Measurements from ENCODE around the gene KCNG3. TPM values are rescaled to one million over a fixed set of nuclear protein-coding genes. Genes with fewer than 3 reads are reported as not detected.

The KCNG3 gene
- total and polyA plus RNA-seq, 2 of the 13 experiments (the other 11 are each of a cell fraction or from before 2014, with no cell fraction given): 2.8 to 4.8 TPM

GRCh38 chr2:42494355-42495233 lies 812 bp upstream of the KCNG3 start (continued):
- TF ChIP-seq RFX5 (IDR thresholded peaks at IDR 0.05; ENCODE audit: low read depth, low read length) (no peak), ZBTB42 (CRISPR knock-in tag; IDR thresholded peaks at IDR 0.05) (0 out of 2 replicates have a peak, but pooled peaks have one; percentile 15), HDAC1 (CRISPR knock-in tag; IDR thresholded peaks at IDR 0.05) (peak; percentile 9; the same call in 1 of the 2 replicates), ONECUT2 (CRISPR knock-in tag; IDR thresholded peaks at IDR 0.05) (no peak), TBX3 (IDR thresholded peaks at IDR 0.05; ENCODE audit: borderline replicate concordance) (no peak), ZNF883 (CRISPR knock-in tag; IDR thresholded peaks at IDR 0.05; ENCODE audit: not compliant biosample characterization) (no peak), BCL3 (CRISPR knock-in tag; IDR thresholded peaks at IDR 0.05) (0 out of 2 replicates have a peak, but pooled peaks have one; percentile 34), ZNF543 (CRISPR knock-in tag; IDR thresholded peaks at IDR 0.05) (no peak), ZNF674 (CRISPR knock-in tag; IDR thresholded peaks at IDR 0.05; ENCODE audit: low read depth) (no peak), GABPB1 (CRISPR knock-in tag; IDR thresholded peaks at IDR 0.05) (peak; percentile 60), ZNF207 (IDR thresholded peaks at IDR 0.05; ENCODE audit: borderline replicate concordance) (no peak), NFYB (CRISPR knock-in tag; IDR thresholded peaks at IDR 0.05) (peak; percentile 25; the same call in 1 of the 2 replicates), ZNF326 (CRISPR knock-in tag; IDR thresholded peaks at IDR 0.05; ENCODE audit: borderline replicate concordance) (no peak), NFRKB (IDR thresholded peaks at IDR 0.05) (no peak), ZNF282 (IDR thresholded peaks at IDR 0.05; ENCODE audit: partially characterized antibody) (no peak), ZSCAN20 (CRISPR knock-in tag; IDR thresholded peaks at IDR 0.05; ENCODE audit: borderline replicate concordance) (no peak; the same call in 1 of the 2 replicates), HCFC1 (IDR thresholded peaks at IDR 0.05; ENCODE audit: low read depth, low read length) (no peak), ZKSCAN1 (IDR thresholded peaks at IDR 0.05; ENCODE audit: low read length) (no peak), REXO4 (CRISPR knock-in tag; IDR thresholded peaks at IDR 0.05; ENCODE audit: borderline replicate concordance) (0 out of 2 replicates have a peak, but pooled peaks have one; percentile 79), ZNF44 (CRISPR knock-in tag; IDR thresholded peaks at IDR 0.05) (peak; percentile 37; the same call in 1 of the 2 replicates)
- TF ChIP-seq, protein P1, sequence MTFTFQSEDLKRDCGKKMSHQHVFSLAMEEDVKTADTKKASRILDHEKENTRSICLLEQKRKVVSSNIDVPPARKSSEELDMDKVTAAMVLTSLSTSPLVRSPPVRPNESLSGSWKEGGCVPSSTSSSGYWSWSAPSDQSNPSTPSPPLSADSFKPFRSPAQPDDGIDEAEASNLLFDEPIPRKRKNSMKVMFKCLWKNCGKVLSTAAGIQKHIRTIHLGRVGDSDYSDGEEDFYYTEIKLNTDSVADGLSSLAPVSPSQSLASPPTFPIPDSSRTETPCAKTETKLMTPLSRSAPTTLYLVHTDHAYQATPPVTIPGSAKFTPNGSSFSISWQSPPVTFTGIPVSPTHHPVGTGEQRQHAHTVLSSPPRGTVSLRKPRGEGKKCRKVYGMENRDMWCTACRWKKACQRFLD (CRISPR knock-in tag; IDR thresholded peaks at IDR 0.05; ENCODE audit: borderline replicate concordance): peak; percentile 73; the same call in 1 of the 2 replicates
- TF ChIP-seq, protein P2, sequence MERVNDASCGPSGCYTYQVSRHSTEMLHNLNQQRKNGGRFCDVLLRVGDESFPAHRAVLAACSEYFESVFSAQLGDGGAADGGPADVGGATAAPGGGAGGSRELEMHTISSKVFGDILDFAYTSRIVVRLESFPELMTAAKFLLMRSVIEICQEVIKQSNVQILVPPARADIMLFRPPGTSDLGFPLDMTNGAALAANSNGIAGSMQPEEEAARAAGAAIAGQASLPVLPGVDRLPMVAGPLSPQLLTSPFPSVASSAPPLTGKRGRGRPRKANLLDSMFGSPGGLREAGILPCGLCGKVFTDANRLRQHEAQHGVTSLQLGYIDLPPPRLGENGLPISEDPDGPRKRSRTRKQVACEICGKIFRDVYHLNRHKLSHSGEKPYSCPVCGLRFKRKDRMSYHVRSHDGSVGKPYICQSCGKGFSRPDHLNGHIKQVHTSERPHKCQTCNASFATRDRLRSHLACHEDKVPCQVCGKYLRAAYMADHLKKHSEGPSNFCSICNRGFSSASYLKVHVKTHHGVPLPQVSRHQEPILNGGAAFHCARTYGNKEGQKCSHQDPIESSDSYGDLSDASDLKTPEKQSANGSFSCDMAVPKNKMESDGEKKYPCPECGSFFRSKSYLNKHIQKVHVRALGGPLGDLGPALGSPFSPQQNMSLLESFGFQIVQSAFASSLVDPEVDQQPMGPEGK (CRISPR knock-in tag; IDR thresholded peaks at IDR 0.05): no peak; the same call in 1 of the 2 replicates
